RCC 7860 (cell line): ENCODE measurements around the gene RALGPS2.

ENCODE experiments used
- DNase-seq: peaks from one replicate; pipeline ENCODE4 v3.0.0-alpha.2; 2015; ENCODE audit warnings: low spot score
- FAIRE-seq: peaks from 2 replicates; lab custom pipeline; 2012; peaks lifted over from hg19 to GRCh38; lab: Jason Lieb, UNC

The RALGPS2 gene

DNA sequence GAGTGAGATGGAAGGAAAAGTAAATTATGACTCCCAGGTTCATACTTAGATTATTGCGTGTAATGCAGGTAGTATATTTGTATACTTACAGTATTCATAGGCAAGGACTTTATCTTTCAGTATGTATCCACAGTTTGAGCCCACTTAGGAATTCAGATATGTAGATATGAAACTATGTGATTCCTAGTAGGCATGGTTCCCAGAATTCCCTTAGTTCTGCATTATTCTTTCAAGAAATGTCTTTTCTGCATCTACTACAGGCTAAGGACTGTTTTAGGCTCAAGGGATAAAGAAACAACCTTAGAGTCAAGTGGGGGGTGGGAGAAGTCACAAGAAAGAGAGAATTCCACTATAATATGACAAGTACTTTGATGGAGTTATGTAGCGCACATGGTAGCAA is 132.1 kb downstream of the RALGPS2 start:
- FAIRE-seq, result no peak
- DNase-seq, result no peak

DNA sequence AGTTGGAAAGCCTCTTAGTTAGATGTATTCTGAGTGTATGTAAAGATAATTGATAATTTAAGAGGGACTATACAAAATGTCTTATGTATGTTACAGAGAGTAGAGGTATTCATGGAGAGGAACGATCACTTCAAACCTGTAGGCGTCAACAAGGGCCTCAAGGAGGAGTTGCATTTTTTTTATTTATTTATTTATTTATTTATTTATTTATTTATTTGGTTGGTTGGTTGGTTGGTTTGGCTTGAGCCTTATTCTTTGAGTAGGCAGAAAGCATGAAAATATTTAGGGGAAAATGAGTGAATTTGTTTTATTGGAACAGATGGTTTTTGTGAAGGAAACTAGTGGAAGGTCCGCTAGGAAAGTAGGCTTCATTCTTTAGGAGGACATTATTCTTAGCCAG is 137.4 kb downstream of the RALGPS2 start:
- FAIRE-seq, result no peak
- DNase-seq, result no peak

DNA sequence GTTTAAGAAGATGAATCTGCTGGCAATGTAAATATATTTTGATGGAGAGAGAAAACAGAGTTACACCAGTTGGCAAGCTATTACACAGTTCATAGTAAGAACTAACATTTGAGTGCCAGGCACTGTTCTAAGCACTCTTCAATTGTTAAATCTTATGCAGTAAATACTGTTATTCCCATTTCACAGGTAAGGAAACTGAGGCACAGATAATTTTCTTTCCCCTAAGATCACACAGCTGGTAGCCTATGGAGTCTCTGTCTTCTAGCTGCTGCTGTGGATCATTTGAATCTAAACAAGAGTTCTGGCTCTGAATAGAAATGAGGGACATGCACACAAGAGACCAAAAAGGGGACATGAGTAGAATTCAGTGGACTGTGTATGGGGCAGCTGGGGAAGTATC is 137.8 kb downstream of the RALGPS2 start:
- no peak for FAIRE-seq

DNA sequence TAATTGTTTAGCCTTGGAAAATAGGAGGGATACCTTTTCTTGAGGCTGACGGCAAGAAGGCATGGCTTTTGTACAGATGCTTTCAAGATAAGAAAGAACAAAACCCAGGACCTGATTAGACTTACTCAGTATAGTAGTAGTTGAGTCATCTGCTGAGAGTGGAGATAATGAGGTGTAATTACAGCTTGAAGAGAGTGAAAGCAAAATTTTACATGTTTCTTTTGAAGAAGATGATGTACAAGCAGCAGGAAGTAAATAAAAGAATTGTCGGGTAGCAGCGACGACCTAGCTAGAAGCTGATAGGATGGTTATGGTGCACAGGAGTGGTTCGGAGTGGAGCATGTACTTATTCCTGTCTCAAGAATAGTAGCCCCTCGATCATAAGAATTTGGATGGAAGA is 139.3 kb downstream of the RALGPS2 start:
- no peak for DNase-seq
- no peak for FAIRE-seq

More for the DNA sequence above, 137.8 kb downstream of the RALGPS2 start:
- DNase-seq, result no peak

DNA sequence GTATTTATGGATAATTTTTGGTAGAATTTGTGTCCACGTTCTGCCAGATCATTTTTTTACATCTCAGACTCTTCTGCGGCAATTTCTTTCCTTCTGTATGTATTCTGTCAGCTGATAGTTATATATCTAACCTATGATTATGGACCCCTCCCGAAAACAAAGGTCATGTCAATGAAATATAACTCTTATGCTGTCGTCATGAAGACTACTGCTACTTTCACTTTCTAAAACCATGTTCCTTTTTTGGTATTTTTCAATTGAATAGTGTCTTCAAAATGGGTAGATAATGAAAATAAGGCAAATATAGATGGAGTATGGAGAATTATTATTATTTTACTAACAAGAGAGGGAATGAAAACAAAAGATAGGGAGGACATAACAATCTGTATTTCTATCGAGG is 142.6 kb downstream of the RALGPS2 start:
- no peak for FAIRE-seq

GRCh38 chr1:178868706-178869105 is 143.7 kb downstream of the RALGPS2 start:
- FAIRE-seq (no peak), DNase-seq (no peak)

More for the DNA sequence above, 142.6 kb downstream of the RALGPS2 start:
- DNase-seq, result no peak

GRCh38 chr1:178869119-178869697 is 144.2 kb downstream of the RALGPS2 start:
- FAIRE-seq (no peak), DNase-seq (no peak)

- no peak for DNase-seq
- FAIRE-seq, result no peak
Observed at GRCh38 chr1:178870221-178870620, 145.2 kb downstream of the RALGPS2 start.

- no peak for DNase-seq
- no peak for FAIRE-seq
Observed at GRCh38 chr1:178870944-178871343, 145.9 kb downstream of the RALGPS2 start, which contains the start of gene ANGPTL1. Gene ANGPTL1 (minus strand): TSS chr1:178871077. CDS start chr1:178865776, 5,301 bp downstream.

GRCh38 chr1:178871551-178872320 is 146.7 kb downstream of the RALGPS2 start:
- no peak for DNase-seq
- FAIRE-seq, result no peak

GRCh38 chr1:178874966-178875365 is 149.9 kb downstream of the RALGPS2 start:
- no peak for FAIRE-seq
- no peak for DNase-seq

GRCh38 chr1:178875936-178876335 is 150.9 kb downstream of the RALGPS2 start:
- FAIRE-seq (no peak), DNase-seq (no peak)

- DNase-seq (no peak), FAIRE-seq (no peak)
Observed at GRCh38 chr1:178877896-178878295, 152.9 kb downstream of the RALGPS2 start.

GRCh38 chr1:178881950-178882349 is 156.9 kb downstream of the RALGPS2 start:
- FAIRE-seq, result no peak
- no peak for DNase-seq

DNA sequence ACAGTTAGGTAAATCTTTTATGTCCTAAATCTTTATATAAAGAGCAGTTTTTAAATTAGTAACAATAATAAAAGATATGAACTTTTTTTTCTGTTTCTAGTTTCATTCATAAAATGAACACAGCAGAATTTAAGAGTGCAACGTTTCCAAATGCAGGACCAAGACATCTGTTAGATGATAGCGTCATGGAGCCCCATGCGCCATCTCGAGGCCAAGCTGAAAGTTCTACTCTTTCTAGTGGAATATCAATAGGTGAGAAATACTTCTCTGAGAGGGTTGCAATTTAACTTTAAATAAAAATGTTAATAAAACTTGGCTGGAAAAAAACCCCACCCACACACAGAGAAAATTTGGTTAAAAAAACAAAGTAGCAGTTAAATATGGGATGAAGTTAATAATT is 160.8 kb downstream of the RALGPS2 start:
- no peak for FAIRE-seq
- DNase-seq, result no peak

DNA sequence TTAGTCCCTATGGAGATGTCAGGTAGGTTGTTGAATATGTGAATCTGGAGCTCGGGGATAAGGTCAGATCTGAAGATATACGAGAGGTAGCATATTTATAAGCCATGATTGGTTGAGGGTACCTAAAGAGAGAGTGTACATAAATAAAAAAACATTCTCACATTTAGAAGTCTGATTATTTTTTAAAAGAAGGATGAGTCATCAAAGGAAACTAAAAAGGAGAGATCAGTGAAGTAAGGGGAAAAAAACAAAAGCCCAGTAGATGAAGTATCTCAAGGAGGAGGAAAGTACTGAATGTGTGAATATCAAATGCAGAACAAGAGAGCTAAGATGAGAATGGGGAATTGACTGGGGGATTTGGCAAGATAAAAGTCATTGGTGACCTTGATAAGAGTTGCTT is 161.5 kb downstream of the RALGPS2 start:
- FAIRE-seq, result no peak
- no peak for DNase-seq

- FAIRE-seq, result no peak
- no peak for DNase-seq
Observed at GRCh38 chr1:178895928-178896327, 170.9 kb downstream of the RALGPS2 start.

DNA sequence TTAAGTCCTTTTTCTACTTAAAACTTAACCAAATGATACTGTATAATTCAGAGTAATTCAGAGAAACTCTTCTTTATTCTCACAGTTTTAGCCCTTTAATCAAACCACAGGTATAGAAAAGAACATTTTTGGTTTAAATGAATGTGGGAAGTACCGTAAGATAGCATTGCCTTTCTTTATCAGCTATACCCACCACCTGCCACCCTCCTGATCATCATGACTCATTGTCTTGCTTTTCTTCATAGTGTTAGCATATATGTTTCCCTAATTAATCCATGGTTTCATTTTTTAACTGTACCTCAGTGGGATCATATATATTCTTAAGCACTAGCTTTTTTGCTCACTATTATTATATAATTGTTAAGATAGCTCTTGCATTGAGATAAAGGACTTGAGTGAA is 173.4 kb downstream of the RALGPS2 start:
- no peak for FAIRE-seq
- no peak for DNase-seq

GRCh38 chr1:178899402-178899801 is 174.4 kb downstream of the RALGPS2 start:
- no peak for FAIRE-seq
- no peak for DNase-seq

DNA sequence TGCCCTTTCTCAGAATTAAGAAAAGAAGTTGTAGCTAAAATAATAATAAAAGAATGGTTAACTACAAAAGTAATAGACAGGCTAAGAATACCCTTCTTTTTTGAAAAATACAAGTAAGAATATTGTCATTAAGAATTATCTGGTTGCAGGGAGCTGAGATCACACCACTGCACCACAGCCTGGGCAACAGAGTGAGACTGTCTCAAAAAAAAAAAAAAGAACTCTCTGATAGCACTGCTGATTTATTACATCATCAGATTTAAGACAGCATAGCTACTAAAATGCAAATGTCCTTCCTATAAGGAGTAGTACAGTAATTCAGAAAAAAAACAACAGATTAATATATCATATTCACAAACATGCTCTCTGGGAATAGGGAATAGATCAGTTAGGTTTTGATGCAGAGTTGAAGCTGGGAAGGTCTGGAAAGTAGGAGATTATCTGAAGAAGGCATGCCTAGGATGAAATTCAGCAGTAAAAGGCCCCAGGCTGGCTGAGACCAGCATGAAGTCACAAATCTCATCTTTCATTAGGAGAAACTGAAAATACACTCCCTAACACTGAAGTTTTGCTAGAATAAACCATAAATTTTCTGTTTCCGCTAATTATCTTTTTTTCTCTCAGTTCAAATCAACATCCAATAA is 176.6 kb downstream of the RALGPS2 start:
- FAIRE-seq (no peak), DNase-seq (no peak)

DNA sequence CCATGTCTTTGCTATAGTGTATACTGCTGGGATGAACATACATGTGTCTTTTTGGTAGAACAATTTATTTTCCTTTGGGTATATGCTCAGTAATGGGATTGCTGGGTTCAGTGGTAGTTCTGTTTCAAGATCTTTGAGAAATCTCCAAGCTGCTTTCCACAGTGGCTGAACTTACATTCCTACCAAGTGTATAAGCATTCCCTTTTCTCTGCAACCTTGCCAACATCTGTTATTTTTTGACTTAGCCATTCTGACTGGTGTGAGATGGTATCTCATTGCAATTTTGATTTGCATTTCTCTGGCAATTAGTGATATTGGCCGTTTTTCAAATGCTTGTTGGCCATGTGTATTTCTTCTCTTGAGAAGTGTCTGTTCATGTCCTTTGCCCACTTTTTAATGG is 183.3 kb downstream of the RALGPS2 start:
- no peak for FAIRE-seq
- DNase-seq, result no peak

DNA sequence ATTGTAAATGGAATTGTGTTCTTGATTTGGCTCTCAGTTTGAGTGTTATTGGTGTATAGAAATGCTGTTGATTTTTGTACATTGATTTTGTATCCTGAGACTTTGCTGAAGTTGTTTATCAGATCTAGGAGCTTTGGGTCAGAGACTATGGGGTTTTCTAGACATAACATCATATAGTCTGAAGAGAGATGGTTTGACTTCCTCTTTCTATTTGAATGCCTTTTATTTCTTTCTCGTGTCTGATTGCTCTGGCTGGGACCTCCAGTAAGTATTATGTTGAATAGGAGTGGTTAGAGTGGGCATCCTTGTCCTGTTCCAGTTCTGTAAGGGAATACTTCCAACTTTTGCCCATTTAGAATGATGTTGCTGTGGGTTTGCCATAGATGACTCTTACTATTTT is 185.0 kb downstream of the RALGPS2 start:
- DNase-seq (no peak), FAIRE-seq (no peak)
